Left forelimb (tissue), 1 donor: Measurements from ENCODE around the gene NPPB.

ENCODE experiments used
- DNase-seq: peaks from one replicate; pipeline ENCODE4 v3.0.0-alpha.2; 2018; ENCODE audit warnings: low spot score

NPPB gene

GRCh38 chr1:11833497-11833896 is 25.2 kb downstream of the NPPB start:
- DNase-seq: no peak

- DNase-seq: no peak
Observed at GRCh38 chr1:11831945-11832725, 26.6 kb downstream of the NPPB start.

- no peak for DNase-seq
Observed at GRCh38 chr1:11828511-11828910, 30.2 kb downstream of the NPPB start.

GRCh38 chr1:11826946-11827345 is 31.8 kb downstream of the NPPB start:
- DNase-seq: no peak

GRCh38 chr1:11825131-11825530 is 33.6 kb downstream of the NPPB start:
- DNase-seq: no peak

- DNase-seq: no peak
Observed at GRCh38 chr1:11823366-11824137, 35.2 kb downstream of the NPPB start.

- DNase-seq: no peak
Observed at GRCh38 chr1:11822091-11822490, 36.7 kb downstream of the NPPB start.

GRCh38 chr1:11817192-11817591 is 41.6 kb downstream of the NPPB start:
- no peak for DNase-seq

GRCh38 chr1:11813021-11813420 is 45.7 kb downstream of the NPPB start:
- no peak for DNase-seq
